ENCODE measurements around the gene DYNLRB2. TPM values are rescaled to one million over a fixed set of nuclear protein-coding genes. Genes with fewer than 3 reads are reported as not detected.

DYNLRB2 gene
- total RNA-seq, 1 donor, result not detected

DNA sequence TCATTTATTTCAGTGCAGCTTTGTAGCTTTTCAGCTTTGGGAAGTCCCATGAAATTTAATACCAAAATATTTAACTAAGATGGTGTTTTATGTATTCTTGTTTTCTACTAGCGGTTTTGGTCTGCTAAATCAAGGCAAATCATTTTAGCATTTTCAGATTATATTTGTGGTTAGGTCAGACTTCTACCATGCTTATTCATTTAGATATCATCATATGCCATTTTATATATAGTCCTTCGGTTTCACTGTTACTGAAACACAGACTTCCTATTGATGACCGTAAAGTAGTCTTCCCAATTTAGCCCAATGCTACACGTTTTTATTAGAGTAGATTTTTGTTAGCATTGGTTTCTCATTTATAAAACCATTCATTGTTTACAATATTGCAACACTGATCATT is 5.5 kb downstream of the DYNLRB2 start:
- no peak overlapping the region for H2AFZ ChIP-seq (ENCODE audit: low read length)
- no peaks in the 10 kb centered on the region for H4K20me1 ChIP-seq (ENCODE audit: insufficient read depth, low read length)
- TF ChIP-seq, protein P1, sequence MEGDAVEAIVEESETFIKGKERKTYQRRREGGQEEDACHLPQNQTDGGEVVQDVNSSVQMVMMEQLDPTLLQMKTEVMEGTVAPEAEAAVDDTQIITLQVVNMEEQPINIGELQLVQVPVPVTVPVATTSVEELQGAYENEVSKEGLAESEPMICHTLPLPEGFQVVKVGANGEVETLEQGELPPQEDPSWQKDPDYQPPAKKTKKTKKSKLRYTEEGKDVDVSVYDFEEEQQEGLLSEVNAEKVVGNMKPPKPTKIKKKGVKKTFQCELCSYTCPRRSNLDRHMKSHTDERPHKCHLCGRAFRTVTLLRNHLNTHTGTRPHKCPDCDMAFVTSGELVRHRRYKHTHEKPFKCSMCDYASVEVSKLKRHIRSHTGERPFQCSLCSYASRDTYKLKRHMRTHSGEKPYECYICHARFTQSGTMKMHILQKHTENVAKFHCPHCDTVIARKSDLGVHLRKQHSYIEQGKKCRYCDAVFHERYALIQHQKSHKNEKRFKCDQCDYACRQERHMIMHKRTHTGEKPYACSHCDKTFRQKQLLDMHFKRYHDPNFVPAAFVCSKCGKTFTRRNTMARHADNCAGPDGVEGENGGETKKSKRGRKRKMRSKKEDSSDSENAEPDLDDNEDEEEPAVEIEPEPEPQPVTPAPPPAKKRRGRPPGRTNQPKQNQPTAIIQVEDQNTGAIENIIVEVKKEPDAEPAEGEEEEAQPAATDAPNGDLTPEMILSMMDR (IDR thresholded peaks at IDR 0.05; ENCODE audit: extremely low read depth, low read depth, low read length), result no peak
- no peaks in the 10 kb centered on the region for H3K9me3 ChIP-seq (ENCODE audit: low read depth, low read length)
- H3K36me3 ChIP-seq (ENCODE audit: insufficient read depth, low read length), result no peaks in the 10 kb centered on the region
- no peaks in the 10 kb centered on the region for H3K4me1 ChIP-seq (ENCODE audit: insufficient read depth, low read length)
- H3K4me3 ChIP-seq (ENCODE audit: insufficient read depth, low read length), result no peak overlapping the region
- H3K27ac ChIP-seq (ENCODE audit: low read depth, low read length), result no peak overlapping the region
- no peak for DNase-seq (ENCODE audit: insufficient read length, low spot score, missing footprints)
- no peak overlapping the region for H3K4me2 ChIP-seq (ENCODE audit: insufficient read depth, low read length)
- H3K79me2 ChIP-seq (ENCODE audit: insufficient read depth, low read length), result no peaks in the 10 kb centered on the region
- H3K27me3 ChIP-seq (ENCODE audit: insufficient read depth, low read length), result peaks cover 4% of the 10 kb centered on the region

DNA sequence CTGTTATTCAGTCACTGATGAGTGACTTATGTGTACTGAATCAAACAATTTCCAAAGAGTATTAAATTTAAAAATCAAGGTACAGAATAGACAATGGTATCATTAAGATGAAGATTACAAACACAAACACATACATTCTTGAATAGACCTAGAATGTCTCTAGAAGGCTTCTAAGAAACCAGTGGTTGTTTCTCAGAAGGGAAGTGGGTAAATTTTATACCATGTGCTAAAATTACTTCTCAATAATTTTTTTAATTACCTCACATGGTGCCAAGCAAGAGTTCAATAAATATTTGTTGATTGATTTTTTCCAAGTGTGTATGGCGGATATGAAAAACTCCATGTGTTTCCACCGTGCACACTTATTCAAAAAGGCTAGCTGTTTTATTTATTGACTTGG is 6.4 kb downstream of the DYNLRB2 start:
- H4K20me1 ChIP-seq (ENCODE audit: insufficient read depth, low read length), result no peaks in the 10 kb centered on the region
- H3K4me2 ChIP-seq (ENCODE audit: insufficient read depth, low read length), result no peak overlapping the region
- TF ChIP-seq, protein P1 (IDR thresholded peaks at IDR 0.05; ENCODE audit: extremely low read depth, low read depth, low read length), result no peak
- no peak overlapping the region for H3K27ac ChIP-seq (ENCODE audit: low read depth, low read length)
- H3K36me3 ChIP-seq (ENCODE audit: insufficient read depth, low read length), result no peaks in the 10 kb centered on the region
- no peaks in the 10 kb centered on the region for H3K79me2 ChIP-seq (ENCODE audit: insufficient read depth, low read length)
- no peaks in the 10 kb centered on the region for H3K9me3 ChIP-seq (ENCODE audit: low read depth, low read length)
- H3K4me3 ChIP-seq (ENCODE audit: insufficient read depth, low read length), result no peak overlapping the region
- H3K4me1 ChIP-seq (ENCODE audit: insufficient read depth, low read length), result no peaks in the 10 kb centered on the region
- peaks cover 4% of the 10 kb centered on the region for H3K27me3 ChIP-seq (ENCODE audit: insufficient read depth, low read length)
- no peak for DNase-seq (ENCODE audit: insufficient read length, low spot score, missing footprints)
- no peak overlapping the region for H2AFZ ChIP-seq (ENCODE audit: low read length)

DNA sequence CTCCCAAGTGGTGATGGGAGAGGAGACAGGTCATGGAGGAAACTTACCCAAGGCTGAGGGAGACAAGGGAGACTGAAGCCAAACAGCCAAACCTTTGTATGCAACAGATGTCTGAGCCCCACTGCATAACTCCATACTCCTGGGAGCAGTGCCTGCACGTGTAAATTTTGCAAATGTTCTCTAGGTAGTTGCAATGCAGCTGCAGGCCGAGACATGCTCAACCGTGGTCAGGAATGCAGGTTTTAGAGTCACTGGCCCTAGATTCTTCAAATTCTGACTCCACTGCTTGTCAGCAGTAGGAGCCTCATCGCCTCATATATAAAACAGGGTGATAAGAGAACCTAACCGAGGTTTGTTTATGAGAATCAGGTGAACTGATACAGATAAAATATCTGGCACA is 11.5 kb downstream of the DYNLRB2 start:
- H3K4me3 ChIP-seq (ENCODE audit: insufficient read depth, low read length), result no peak overlapping the region

DNA sequence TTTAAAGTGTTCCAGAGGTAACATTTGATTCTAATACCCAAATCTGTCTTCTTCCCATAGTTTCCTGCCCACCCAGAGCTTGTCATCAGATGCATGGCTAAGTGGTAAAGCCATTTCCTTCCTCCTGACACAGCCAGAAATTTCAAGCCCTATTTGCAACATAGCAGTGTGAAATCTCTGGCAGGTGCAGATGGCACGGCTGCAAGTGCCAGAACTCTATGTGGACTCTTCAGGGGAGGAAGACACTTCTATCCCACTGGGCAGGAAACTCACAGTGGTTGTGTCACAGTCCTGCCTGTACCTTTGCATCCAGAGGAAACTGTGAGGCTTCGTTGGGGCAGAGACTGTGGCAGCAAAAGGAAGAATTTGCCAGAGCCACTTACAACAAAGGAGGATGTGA is 13.2 kb downstream of the DYNLRB2 start:
- no peak for DNase-seq (ENCODE audit: insufficient read length, low spot score, missing footprints)
- Histone ChIP-seq H3K27me3 (ENCODE audit: insufficient read depth, low read length) (no peaks in the 10 kb centered on the region), H2AFZ (ENCODE audit: low read length) (no peak overlapping the region), H3K9me3 (ENCODE audit: low read depth, low read length) (no peaks in the 10 kb centered on the region), H3K79me2 (ENCODE audit: insufficient read depth, low read length) (no peaks in the 10 kb centered on the region), H3K36me3 (ENCODE audit: insufficient read depth, low read length) (no peaks in the 10 kb centered on the region), H3K4me2 (ENCODE audit: insufficient read depth, low read length) (no peak overlapping the region), H3K4me1 (ENCODE audit: insufficient read depth, low read length) (no peaks in the 10 kb centered on the region), H3K4me3 (ENCODE audit: insufficient read depth, low read length) (no peak overlapping the region), H4K20me1 (ENCODE audit: insufficient read depth, low read length) (no peaks in the 10 kb centered on the region), H3K27ac (ENCODE audit: low read depth, low read length) (no peak overlapping the region)
- TF ChIP-seq, protein P1 (IDR thresholded peaks at IDR 0.05; ENCODE audit: extremely low read depth, low read depth, low read length), result no peak

More for the DNA sequence above, 11.5 kb downstream of the DYNLRB2 start:
- no peaks in the 10 kb centered on the region for H3K27me3 ChIP-seq (ENCODE audit: insufficient read depth, low read length)
- no peaks in the 10 kb centered on the region for H4K20me1 ChIP-seq (ENCODE audit: insufficient read depth, low read length)
- no peak overlapping the region for H3K4me2 ChIP-seq (ENCODE audit: insufficient read depth, low read length)
- H3K36me3 ChIP-seq (ENCODE audit: insufficient read depth, low read length), result no peaks in the 10 kb centered on the region
- no peak overlapping the region for H3K27ac ChIP-seq (ENCODE audit: low read depth, low read length)
- H3K79me2 ChIP-seq (ENCODE audit: insufficient read depth, low read length), result no peaks in the 10 kb centered on the region
- TF ChIP-seq, protein P1 (IDR thresholded peaks at IDR 0.05; ENCODE audit: extremely low read depth, low read depth, low read length), result no peak
- no peaks in the 10 kb centered on the region for H3K4me1 ChIP-seq (ENCODE audit: insufficient read depth, low read length)
- no peak for DNase-seq (ENCODE audit: insufficient read length, low spot score, missing footprints)
- H3K9me3 ChIP-seq (ENCODE audit: low read depth, low read length), result no peaks in the 10 kb centered on the region
- no peak overlapping the region for H2AFZ ChIP-seq (ENCODE audit: low read length)
